DND-41 (cell line): ENCODE results near the gene CLEC19A.

Experiments
- ATAC-seq: fragments of 200-7000 bp; cut with Tn5 transposase; 3 replicates; pipeline ENCODE4 v1.9.1; 2021; ENCODE audit warnings: low read depth; ENCODE audit not compliant: insufficient read depth
- DNase-seq: peaks from one replicate; pipeline ENCODE4 v3.0.0-alpha.2; 2020
- H2AFZ ChIP-seq: 2 replicates; pipeline ENCODE4 v1.6.0; 2012; ENCODE audit warnings: low read depth, low read length
- H3K27ac ChIP-seq: 2 replicates; pipeline ENCODE4 v1.5.1; 2012; ENCODE audit warnings: low read length, inconsistent platforms
- H3K27me3 ChIP-seq: fragments of 200-600 bp; sonication (generic); 2 replicates; pipeline ENCODE4 v1.6.0; 2012; ENCODE audit warnings: low read length, mild to moderate bottlenecking, inconsistent platforms; ENCODE audit not compliant: insufficient read depth, poor library complexity
- H3K36me3 ChIP-seq: 2 replicates; pipeline ENCODE4 v1.5.1; 2012; ENCODE audit warnings: low read length, inconsistent platforms; ENCODE audit not compliant: insufficient read depth
- H3K4me1 ChIP-seq: 2 replicates; pipeline ENCODE4 v1.5.1; 2012; ENCODE audit warnings: mild to moderate bottlenecking, low read length; ENCODE audit not compliant: insufficient read depth
- H3K4me2 ChIP-seq: 2 replicates; pipeline ENCODE4 v1.6.0; 2012; ENCODE audit warnings: mild to moderate bottlenecking, moderate library complexity, low read length, inconsistent platforms; ENCODE audit not compliant: insufficient read depth
- H3K4me3 ChIP-seq, 2 experiments: fragments of 200-600 bp in 1 of 2; shearing (Covaris generic) in 1 of 2; 2 replicates each; pipeline ENCODE4 v1.5.1; 2012 to 2016; ENCODE audit warnings: inconsistent platforms in 2 of 2, low read length in 2 of 2, mild to moderate bottlenecking in 2 of 2, low read depth in 1 of 2, moderate library complexity in 1 of 2
- H3K79me2 ChIP-seq: 2 replicates; pipeline ENCODE4 v1.6.0; 2012; ENCODE audit warnings: low read length, inconsistent platforms; ENCODE audit not compliant: insufficient read depth
- H3K9ac ChIP-seq: 2 replicates; pipeline ENCODE4 v1.6.0; 2012; ENCODE audit warnings: low read depth, mild to moderate bottlenecking, inconsistent platforms, low read length, moderate library complexity
- H3K9me3 ChIP-seq: 2 replicates; pipeline ENCODE4 v1.5.1; 2012; ENCODE audit warnings: low read length, moderate library complexity, mild to moderate bottlenecking, inconsistent platforms; ENCODE audit not compliant: insufficient read depth, severe bottlenecking
- H4K20me1 ChIP-seq: 2 replicates; pipeline ENCODE4 v1.6.0; 2012; ENCODE audit warnings: low read length; ENCODE audit not compliant: insufficient read depth
- CTCF ChIP-seq: IDR thresholded peaks from 2 replicates; pipeline ENCODE4 v1.5.1; 2012; ENCODE audit warnings: borderline replicate concordance, low read length, moderate library complexity, mild to moderate bottlenecking; ENCODE audit not compliant: poor library complexity, severe bottlenecking; ENCODE audit errors: extremely low read depth
- EZH2 ChIP-seq: IDR thresholded peaks from 3 replicates; pipeline ENCODE4 v1.6.1; 2012; ENCODE audit warnings: borderline replicate concordance, low read depth, mild to moderate bottlenecking, moderate library complexity, low read length, inconsistent platforms; ENCODE audit not compliant: severe bottlenecking

Gene CLEC19A

GRCh38 chr16:19287241-19287640 is 1.7 kb downstream of the CLEC19A start:
- Histone ChIP-seq H3K4me1 (no peaks in the 10 kb centered on the region), H3K4me2 (no peak overlapping the region), H3K9me3 (no peaks in the 10 kb centered on the region), H2AFZ (no peak overlapping the region), H3K27me3 (peaks cover 6% of the 10 kb centered on the region), H3K79me2 (no peaks in the 10 kb centered on the region), H3K9ac (no peak overlapping the region), H3K4me3 (no peak overlapping the region), H3K36me3 (no peaks in the 10 kb centered on the region), H4K20me1 (no peaks in the 10 kb centered on the region; the same call in 1 of the 2 replicates), H3K27ac (no peak overlapping the region)
- no peak for DNase-seq
- no peak for TF ChIP-seq CTCF
- TF ChIP-seq EZH2, result no peak
- ATAC-seq, result no peak

GRCh38 chr16:19288872-19289799 is 3.6 kb downstream of the CLEC19A start:
- no peaks in the 10 kb centered on the region for H3K36me3 ChIP-seq
- no peak for ATAC-seq
- no peak overlapping the region for H3K9ac ChIP-seq
- H3K4me2 ChIP-seq, result no peak overlapping the region
- no peak overlapping the region for H2AFZ ChIP-seq
- H3K4me1 ChIP-seq, result no peaks in the 10 kb centered on the region
- no peaks in the 10 kb centered on the region for H3K79me2 ChIP-seq
- H3K27ac ChIP-seq, result no peak overlapping the region
- H3K4me3 ChIP-seq, result no peak overlapping the region
- TF ChIP-seq CTCF, result no peak
- no peak for TF ChIP-seq EZH2
- peaks cover 4% of the 10 kb centered on the region for H3K27me3 ChIP-seq
- DNase-seq, result no peak
- no peaks in the 10 kb centered on the region for H3K9me3 ChIP-seq
- H4K20me1 ChIP-seq, result no peaks in the 10 kb centered on the region; the same call in 1 of the 2 replicates

GRCh38 chr16:19289811-19290485 is 4.4 kb downstream of the CLEC19A start:
- Histone ChIP-seq H2AFZ (no peak overlapping the region), H3K36me3 (no peaks in the 10 kb centered on the region), H3K9ac (no peak overlapping the region), H3K27ac (no peak overlapping the region), H3K27me3 (peaks cover 4% of the 10 kb centered on the region), H3K4me2 (no peak overlapping the region), H3K9me3 (no peaks in the 10 kb centered on the region), H3K79me2 (no peaks in the 10 kb centered on the region), H3K4me1 (no peaks in the 10 kb centered on the region), H3K4me3 (no peak overlapping the region), H4K20me1 (no peaks in the 10 kb centered on the region)
- ATAC-seq (no peak), DNase-seq (no peak)
- no peak for TF ChIP-seq EZH2
- no peak for TF ChIP-seq CTCF
